Measurements from ENCODE around the gene HS3ST4. TPM values are rescaled to one million over a fixed set of nuclear protein-coding genes. Genes with fewer than 3 reads are reported as not detected.

The HS3ST4 gene
- polyA plus RNA-seq, 1 donor from 2014 or later: 13.0 TPM

GRCh38 chr16:26019381-26020242 lies 327.9 kb downstream of the HS3ST4 start:
- Histone ChIP-seq H3K27ac (ENCODE audit: low read length) (peak overlapping the region; percentile 40), H3K9me2 (ENCODE audit: insufficient read depth, low read length) (no peaks in the 10 kb centered on the region), H3K27me3 (ENCODE audit: insufficient read depth, low read depth, low read length) (no peaks in the 10 kb centered on the region), H4K20me1 (ENCODE audit: insufficient read depth) (no peaks in the 10 kb centered on the region), H3K36me3 (ENCODE audit: insufficient read depth, low read length) (no peaks in the 10 kb centered on the region), H3K4me3 (ENCODE audit: low read length) (peak overlapping the region; percentile 40), H3K79me2 (replicated peaks; ENCODE audit: insufficient read depth, low read length) (no peaks in the 10 kb centered on the region), H2AFZ (ENCODE audit: low read depth, low read length) (no peak overlapping the region), H3K4me2 (ENCODE audit: low read length) (peak overlapping the region; percentile 41), H3K9ac (ENCODE audit: low read length) (peak overlapping the region; percentile 4), H3K9me3 (ENCODE audit: low read length) (no peaks in the 10 kb centered on the region), H3F3A (ENCODE audit: insufficient read depth, low read length, poor library complexity, severe bottlenecking) (peaks cover 6% of the 10 kb centered on the region)
- no peak for TF ChIP-seq TAF1 (IDR thresholded peaks at IDR 0.05; ENCODE audit: low read depth)
- TF ChIP-seq EP300 (conservative IDR thresholded peaks at IDR 0.05; ENCODE audit: poor library complexity, severe bottlenecking): peak; percentile 77
- no peak for TF ChIP-seq EZH2 (IDR thresholded peaks at IDR 0.05; ENCODE audit: borderline replicate concordance, insufficient read depth, low read length, poor library complexity, severe bottlenecking)
- TF ChIP-seq POLR2AphosphoS5 (IDR thresholded peaks at IDR 0.05): peak; percentile 42
- no peak for TF ChIP-seq RAD21 (conservative IDR thresholded peaks at IDR 0.05)
- no peak for TF ChIP-seq MXI1 (conservative IDR thresholded peaks at IDR 0.05; ENCODE audit: poor library complexity, severe bottlenecking)
- peak; percentile 63 for TF ChIP-seq REST (IDR thresholded peaks at IDR 0.05; ENCODE audit: borderline replicate concordance)
- TF ChIP-seq SMC3 (conservative IDR thresholded peaks at IDR 0.05; ENCODE audit: poor library complexity): no peak
- no peak for TF ChIP-seq CTCF (IDR thresholded peaks at IDR 0.05; ENCODE audit: poor library complexity, severe bottlenecking)

GRCh38 chr16:26026709-26027450 lies 335.1 kb downstream of the HS3ST4 start:
- no peaks in the 10 kb centered on the region for H3K9me2 ChIP-seq (ENCODE audit: insufficient read depth, low read length)
- H4K20me1 ChIP-seq (ENCODE audit: insufficient read depth): no peaks in the 10 kb centered on the region
- H2AFZ ChIP-seq (ENCODE audit: low read depth, low read length): no peak overlapping the region
- H3K27ac ChIP-seq (ENCODE audit: low read length): no peak overlapping the region
- H3K36me3 ChIP-seq (ENCODE audit: insufficient read depth, low read length): no peaks in the 10 kb centered on the region
- no peaks in the 10 kb centered on the region for H3F3A ChIP-seq (ENCODE audit: insufficient read depth, low read length, poor library complexity, severe bottlenecking)
- no peaks in the 10 kb centered on the region for H3K9me3 ChIP-seq (ENCODE audit: low read length)
- no peaks in the 10 kb centered on the region for H3K27me3 ChIP-seq (ENCODE audit: insufficient read depth, low read depth, low read length)
- H3K9ac ChIP-seq (ENCODE audit: low read length): no peak overlapping the region
- H3K4me3 ChIP-seq (ENCODE audit: low read length): no peak overlapping the region
- no peaks in the 10 kb centered on the region for H3K79me2 ChIP-seq (replicated peaks; ENCODE audit: insufficient read depth, low read length)
- TF ChIP-seq POLR2AphosphoS5 (IDR thresholded peaks at IDR 0.05): no peak
- TF ChIP-seq TAF1 (IDR thresholded peaks at IDR 0.05; ENCODE audit: low read depth): no peak
- no peak for TF ChIP-seq EZH2 (IDR thresholded peaks at IDR 0.05; ENCODE audit: borderline replicate concordance, insufficient read depth, low read length, poor library complexity, severe bottlenecking)
- no peak for TF ChIP-seq MXI1 (conservative IDR thresholded peaks at IDR 0.05; ENCODE audit: poor library complexity, severe bottlenecking)
- no peak overlapping the region for H3K4me2 ChIP-seq (ENCODE audit: low read length)

All from neural cell (in vitro differentiated cells).